GM23338 (cell line): ENCODE results near the gene TPRX1. TPM values are rescaled to one million over a fixed set of nuclear protein-coding genes. Genes with fewer than 3 reads are reported as not detected.
A peak's percentile ranks its signal among the peaks of the same experiment; 100 is the strongest.

Source experiments
- ATAC-seq: fragments of 200-7000 bp; cut with Tn5 transposase; 3 replicates; pipeline ENCODE4 v1.9.1; 2020
- DNase-seq: peaks from one replicate; pipeline ENCODE4 v3.0.0-alpha.2; 2015; ENCODE audit warnings: low spot score
- H2AFZ ChIP-seq: fragments of 200-600 bp; sonication (generic); 2 replicates; pipeline ENCODE4 v1.8.0; 2016; ENCODE audit warnings: antibody characterized with exemption, mild to moderate bottlenecking, moderate library complexity
- H3F3A ChIP-seq: fragments of 200-600 bp; sonication (generic); replicated peaks from 2 replicates; pipeline ENCODE4 v1.8.0; 2017; ENCODE audit warnings: antibody characterized with exemption, mixed run types, low read depth
- H3K27ac ChIP-seq: fragments of 200-600 bp; sonication (generic); 2 replicates; pipeline ENCODE4 v1.6.1; 2016; ENCODE audit warnings: low read depth
- H3K27me3 ChIP-seq: fragments of 200-600 bp; sonication (generic); 2 replicates; pipeline ENCODE4 v1.8.0; 2016; ENCODE audit warnings: mild to moderate bottlenecking, mixed run types, moderate library complexity; ENCODE audit not compliant: insufficient read depth
- H3K36me3 ChIP-seq: fragments of 200-600 bp; sonication (generic); 2 replicates; pipeline ENCODE4 v1.8.0; 2016; ENCODE audit warnings: mild to moderate bottlenecking; ENCODE audit not compliant: insufficient read depth
- H3K4me1 ChIP-seq: fragments of 200-600 bp; sonication (generic); 2 replicates; pipeline ENCODE4 v1.8.0; 2016; ENCODE audit warnings: mild to moderate bottlenecking, moderate library complexity; ENCODE audit not compliant: insufficient read depth
- H3K4me2 ChIP-seq: fragments of 200-600 bp; sonication (generic); 2 replicates; pipeline ENCODE4 v1.7.1; 2017; ENCODE audit warnings: mixed run types
- H3K4me3 ChIP-seq: fragments of 200-600 bp; sonication (generic); 2 replicates; pipeline ENCODE4 v1.6.1; 2016; ENCODE audit warnings: mixed run types
- H3K79me2 ChIP-seq: fragments of 200-600 bp; sonication (generic); replicated peaks from 2 replicates; pipeline ENCODE4 v1.8.0; 2017; ENCODE audit warnings: mild to moderate bottlenecking; ENCODE audit not compliant: insufficient read depth
- H3K9me2 ChIP-seq: fragments of 200-600 bp; sonication (generic); 2 replicates; pipeline ENCODE4 v1.8.0; 2017; ENCODE audit not compliant: insufficient read depth
- H4K20me1 ChIP-seq: fragments of 200-600 bp; sonication (generic); replicated peaks from 2 replicates; pipeline ENCODE4 v1.8.0; 2017; ENCODE audit warnings: mild to moderate bottlenecking; ENCODE audit not compliant: insufficient read depth
- H3K27ac Mint-ChIP-seq: 2 replicates; pipeline ENCODE4 v1.8.0; 2020; ENCODE audit warnings: inconsistent platforms, mild to moderate bottlenecking, moderate library complexity, mixed read lengths
- H3K27me3 Mint-ChIP-seq: 3 replicates; pipeline ENCODE4 v1.8.0; 2022; ENCODE audit warnings: low read depth, mild to moderate bottlenecking, moderate library complexity, mixed read lengths, inconsistent platforms; ENCODE audit not compliant: insufficient read depth, poor library complexity
- H3K36me3 Mint-ChIP-seq: 3 replicates; pipeline ENCODE4 v1.8.0; 2021; ENCODE audit warnings: low read depth, mild to moderate bottlenecking, inconsistent platforms, moderate library complexity, mixed read lengths
- H3K4me1 Mint-ChIP-seq: 3 replicates; pipeline ENCODE4 v1.8.0; 2020; ENCODE audit warnings: mild to moderate bottlenecking, inconsistent platforms, mixed read lengths
- H3K4me3 Mint-ChIP-seq: 3 replicates; pipeline ENCODE4 v1.8.0; 2021; ENCODE audit warnings: moderate library complexity, mild to moderate bottlenecking, inconsistent platforms, mixed read lengths
- H3K9me3 Mint-ChIP-seq: 3 replicates; pipeline ENCODE4 v1.8.0; 2020; ENCODE audit warnings: moderate library complexity, mild to moderate bottlenecking, inconsistent platforms, mixed read lengths
- CREB1 ChIP-seq: fragments of 250-450 bp; sonication (Bioruptor Pico); IDR thresholded peaks from 2 replicates; pipeline ENCODE4 v1.5.0; 2020; ENCODE audit warnings: low read depth, mild to moderate bottlenecking, moderate library complexity
- CTCF ChIP-seq, 2 experiments: fragments of 200-600 bp in 1 of 2; sonication (generic) in 1 of 2; conservative IDR thresholded peaks; 2 replicates each; pipeline versions ENCODE4 v1.5.1 to v1.6.1; 2016 to 2017; ENCODE audit warnings: antibody characterized with exemption in 2 of 2, low read depth in 2 of 2, mild to moderate bottlenecking in 2 of 2, moderate library complexity in 1 of 2
- ETS1 ChIP-seq: IDR thresholded peaks from 2 replicates; pipeline ENCODE4 v1.6.1; 2016; ENCODE audit warnings: antibody characterized with exemption
- EZH2 ChIP-seq: fragments of 200-600 bp; sonication (generic); IDR thresholded peaks from one replicate; pipeline ENCODE4 v1.8.0; 2017; ENCODE audit warnings: antibody characterized with exemption, mild to moderate bottlenecking, low read depth; ENCODE audit not compliant: unreplicated experiment
- EZH2phosphoT487 ChIP-seq: fragments of 200-600 bp; sonication (generic); IDR thresholded peaks from one replicate; pipeline ENCODE4 v1.8.1; 2018; ENCODE audit warnings: antibody characterized with exemption; ENCODE audit not compliant: unreplicated experiment
- JUNB ChIP-seq: IDR thresholded peaks from one replicate; pipeline ENCODE4 v1.6.1; 2016; ENCODE audit warnings: antibody characterized with exemption; ENCODE audit not compliant: unreplicated experiment
- NANOG ChIP-seq: IDR thresholded peaks from 2 replicates; pipeline ENCODE4 v1.6.1; 2016; ENCODE audit warnings: antibody characterized with exemption, borderline replicate concordance
- POLR2AphosphoS5 ChIP-seq: IDR thresholded peaks from 2 replicates; pipeline ENCODE4 v1.6.1; 2016; ENCODE audit warnings: antibody characterized with exemption, low read depth
- REST ChIP-seq: IDR thresholded peaks from one replicate; pipeline ENCODE4 v1.6.1; 2018; ENCODE audit warnings: antibody characterized with exemption; ENCODE audit not compliant: unreplicated experiment
- STAT1 ChIP-seq: IDR thresholded peaks from one replicate; pipeline ENCODE4 v1.6.1; 2016; ENCODE audit warnings: antibody characterized with exemption; ENCODE audit not compliant: unreplicated experiment
- ZNF114 ChIP-seq: fragments of 250-450 bp; sonication (Bioruptor Pico); IDR thresholded peaks from 2 replicates; pipeline ENCODE4 v1.5.0; 2020; ENCODE audit warnings: mild to moderate bottlenecking, moderate library complexity
- ZNF331 ChIP-seq: fragments of 250-450 bp; sonication (Bioruptor Pico); IDR thresholded peaks from 2 replicates; pipeline ENCODE4 v1.5.0; 2020; ENCODE audit warnings: low read depth, mild to moderate bottlenecking, moderate library complexity
- ZNF462 ChIP-seq: fragments of 250-450 bp; sonication (Bioruptor Pico); IDR thresholded peaks from 2 replicates; pipeline ENCODE4 v1.5.0; 2020; ENCODE audit warnings: mild to moderate bottlenecking, moderate library complexity
- polyA plus RNA-seq: library from polyadenylated mRNA; unstranded; fragments of >200 nt; fragmentation: Nextera tagmentation; extraction: Ambion mirVana; gene quantifications from 2 replicates; pipeline ENCODE4 v1.2.1, GENCODE V29; 2016
- total RNA-seq: library from RNA; depleted of rRNA; stranded (reverse); fragments of >200 nt; shearing (Covaris generic); gene quantifications from 2 replicates; pipeline ENCODE4 v1.2.3, GENCODE V29; 2014

TPRX1 gene
- total and polyA plus RNA-seq, 2 experiments from 2014 or later = 0.28 TPM; not detected in 1

- Histone ChIP-seq H3K36me3 (peaks cover 6% of the 10 kb centered on the region; the same call in 1 of the 2 replicates), H3K4me1 (peaks cover 7% of the 10 kb centered on the region; the same call in 1 of the 2 replicates), H4K20me1 (peaks cover 10% of the 10 kb centered on the region), H3K27me3 (no peaks in the 10 kb centered on the region), H3K79me2 (peaks cover 29% of the 10 kb centered on the region), H3K4me2 (no peak overlapping the region), H3F3A (peaks cover 6% of the 10 kb centered on the region; the same call in 1 of the 2 replicates), H3K27ac (peak overlapping the region; percentile 5; the same call in 1 of the 2 replicates), H3K9me2 (no peaks in the 10 kb centered on the region), H2AFZ (no peak overlapping the region), H3K4me3 (no peak overlapping the region)
- ATAC-seq (no peak), DNase-seq (peak; percentile 70)
- H3K9me3 Mint-ChIP-seq = no peaks in the 10 kb centered on the region
- TF ChIP-seq STAT1 (no peak), ETS1 (no peak), ZNF114 (no peak), JUNB (no peak), NANOG (no peak), EZH2phosphoT487 (no peak), CREB1 (no peak), POLR2AphosphoS5 (no peak), REST (no peak), EZH2 (no peak), CTCF (conservative IDR thresholded peaks at IDR 0.05; ENCODE audit: low read depth in 2 of 2) (no peak), ZNF462 (CRISPR knock-in tag) (no peak), ZNF331 (CRISPR knock-in tag) (no peak)
- peaks cover 20% of the 10 kb centered on the region for H3K4me1 Mint-ChIP-seq
- peak overlapping the region; percentile 8; the same call in 1 of the 3 replicates for H3K4me3 Mint-ChIP-seq
- peaks cover 24% of the 10 kb centered on the region for H3K36me3 Mint-ChIP-seq
- peaks cover 24% of the 10 kb centered on the region for H3K27me3 Mint-ChIP-seq
- H3K27ac Mint-ChIP-seq = peak overlapping the region; percentile 38; the same call in 1 of the 2 replicates
Observed at GRCh38 chr19:47776568-47776967, 27.8 kb downstream of the TPRX1 start.
